HG03097 (cell line): ENCODE results near the gene PSME1.

Experiments
- ATAC-seq: cut with Tn5 transposase; IDR thresholded peaks from one replicate; pipeline ENCODE4 v1.9.1; 2021; ENCODE audit not compliant: unreplicated experiment, low FRiP score

PSME1 gene

GRCh38 chr14:24167469-24168114 lies 31.6 kb downstream of the PSME1 start:
- no peak for ATAC-seq

GRCh38 chr14:24171422-24172260 lies 35.6 kb downstream of the PSME1 start, which contains the start of gene REC8:
REC8 (plus strand) TSS chr14:24172080; CDS start chr14:24172553, 473 bp downstream.
- ATAC-seq: peak; percentile 72

GRCh38 chr14:24172261-24172860 lies 36.4 kb downstream of the PSME1 start:
- ATAC-seq: no peak

GRCh38 chr14:24172871-24173281 lies 36.9 kb downstream of the PSME1 start:
- no peak for ATAC-seq

GRCh38 chr14:24176599-24176998 lies 40.6 kb downstream of the PSME1 start:
- no peak for ATAC-seq

- ATAC-seq: no peak
These were observed 41.2 kb downstream of the PSME1 start for GRCh38 chr14:24177041-24177825.

GRCh38 chr14:24177891-24178290 lies 41.9 kb downstream of the PSME1 start:
- no peak for ATAC-seq

- no peak for ATAC-seq
These were observed 42.6 kb downstream of the PSME1 start for GRCh38 chr14:24178399-24179178.

- no peak for ATAC-seq
These were observed 43.4 kb downstream of the PSME1 start for GRCh38 chr14:24179294-24179960.

GRCh38 chr14:24179961-24180796 lies 44.2 kb downstream of the PSME1 start:
- ATAC-seq: no peak

- ATAC-seq: no peak
These were observed 45.5 kb downstream of the PSME1 start for GRCh38 chr14:24181371-24182077.

GRCh38 chr14:24182110-24182882 lies 46.3 kb downstream of the PSME1 start:
- ATAC-seq: no peak

GRCh38 chr14:24183014-24183481 lies 47.1 kb downstream of the PSME1 start:
- ATAC-seq: no peak

GRCh38 chr14:24184104-24184970 lies 48.3 kb downstream of the PSME1 start:
- no peak for ATAC-seq

- no peak for ATAC-seq
These were observed 49.0 kb downstream of the PSME1 start for GRCh38 chr14:24185026-24185425.

- no peak for ATAC-seq
These were observed 49.7 kb downstream of the PSME1 start for GRCh38 chr14:24185741-24186140.
